Ovary (tissue), 9 donors: Measurements from ENCODE around the gene CYLD. TPM values are rescaled to one million over a fixed set of nuclear protein-coding genes. Genes with fewer than 3 reads are reported as not detected.

Experiments
- DNase-seq, 5 donors: peaks; one replicate each; pipeline ENCODE4 v3.0.0-alpha.2; 2019 to 2020
- H3K27ac ChIP-seq, 2 donors: fragments of 200-600 bp; one replicate each; pipeline versions ENCODE4 v1.5.1 to v1.8.0; 2019 to 2022
- H3K27me3 ChIP-seq: fragments of 200-600 bp; one replicate; pipeline ENCODE4 v1.8.0; 2022
- H3K36me3 ChIP-seq: fragments of 200-600 bp; sonication (generic); one replicate; pipeline ENCODE4 v1.5.1; 2019
- H3K4me1 ChIP-seq: one replicate; pipeline ENCODE4 v1.8.1; 2013; ENCODE audit warnings: mild to moderate bottlenecking, moderate library complexity; ENCODE audit not compliant: insufficient read depth
- H3K4me3 ChIP-seq: fragments of 200-600 bp; sonication (generic); one replicate; pipeline ENCODE4 v1.5.1; 2017
- H3K9me3 ChIP-seq, 2 donors: fragments of 200-600 bp in 1 of 2; sonication (generic) in 1 of 2; one replicate each; pipeline versions ENCODE4 v1.5.1 to v1.8.1; 2013 to 2019; ENCODE audit warnings: mild to moderate bottlenecking in 1 of 2, moderate library complexity in 1 of 2
- CTCF ChIP-seq, 3 donors: fragments of 450-650 bp in 2 of 3; fragments of 200-600 bp in 1 of 3; IDR thresholded peaks; one replicate each; pipeline versions ENCODE4 v1.5.1 to v1.8.0; 2016 to 2022; ENCODE audit warnings: antibody characterized with exemption in 3 of 3, mild to moderate bottlenecking in 1 of 3
- EP300 ChIP-seq: sonication (generic); formaldehyde crosslinking; IDR thresholded peaks from one replicate; pipeline ENCODE4 v1.6.1; 2017; ENCODE audit warnings: antibody characterized with exemption
- POLR2A ChIP-seq: fragments of 450-650 bp; IDR thresholded peaks from one replicate; pipeline ENCODE4 v1.6.1; 2017; ENCODE audit warnings: antibody characterized with exemption, mild to moderate bottlenecking, moderate library complexity
- WGBS, 3 donors: extraction: QIAGEN DNeasy Blood & Tissue Kit in 1 of 3; methylation state at CpG; one replicate each; pipeline versions ENCODE4 v1.1.5 to v1.1.7; 2013 to 2017; 5-methylcytosine and 5-hydroxymethylcytosine counted together
- intact Hi-C, 4 donors: fragments of 100-400 bp; cut with DNase I; formaldehyde crosslinking; loops; one replicate each; pipeline versions ENCODE4 v1.11.0 to v1.15.1; 2022 to 2023
- polyA plus RNA-seq, 2 donors: library from polyadenylated mRNA; stranded (reverse); fragments of 200-250 nt in 1 of 2; fragments of 350-450 nt in 1 of 2; fragmentation: Illumina TruSeq in 1 of 2; extraction: RNeasy Lipid Tissue Mini Kit (QIAGEN cat#74804) in 1 of 2; gene quantifications; one replicate each; pipeline ENCODE4 v1.2.3, GENCODE V29; 2013 to 2014
- total RNA-seq, 7 donors: library from RNA; depleted of rRNA in 2 of 7; stranded (reverse); fragments of >200 nt in 2 of 7; fragmentation: NEBNext Ultra II Directional in 3 of 7; extraction: Animal tissue kit (Norgen Biotek cat#: 25700) in 3 of 7; gene quantifications; one replicate each; pipeline versions ENCODE4 v1.1.0 to v1.2.4, GENCODE V29; 2016 to 2023
- donor health status: DM: no; HTN: no; CAD: no; lungs with moderate emphysema.
- donor health status: DM: no; HTN: no; CAD: no.
- donor health status: Bipolar disorder and iron deficiency.
- donor health status: DM: yes; HTN: yes; CAD: no.
- donor health status: DM: no; HTN: no; CAD: no.
- donor health status: DM: yes; HTN: yes; CAD: no.

CYLD gene
- total and polyA plus RNA-seq, 9 donors, result 11.2 to 57.6 (median 38.6) TPM

GRCh38 chr16:50744881-50745280 is 3.0 kb downstream of the CYLD start:
- H3K27me3 ChIP-seq, result no peaks in the 10 kb centered on the region
- H3K4me1 ChIP-seq, result no peaks in the 10 kb centered on the region
- no peak for TF ChIP-seq EP300
- no peak for TF ChIP-seq CTCF (IDR thresholded peaks at IDR 0.05)
- TF ChIP-seq POLR2A, result no peak
- no peaks in the 10 kb centered on the region for H3K36me3 ChIP-seq
- H3K27ac ChIP-seq, result no peak overlapping the region
- WGBS, 3 donors, result 54 to 61% (median 55%) methylated on average over 3 of the region's 3 CpGs
- no peak overlapping the region for H3K4me3 ChIP-seq
- DNase-seq, result no peak
- H3K9me3 ChIP-seq, result no peaks in the 10 kb centered on the region
- intact Hi-C loops, result no loop called here

GRCh38 chr16:50745940-50746339 is 4.1 kb downstream of the CYLD start:
- Histone ChIP-seq H3K27ac (no peak overlapping the region), H3K4me1 (no peaks in the 10 kb centered on the region), H3K4me3 (no peak overlapping the region), H3K9me3 (no peaks in the 10 kb centered on the region), H3K36me3 (no peaks in the 10 kb centered on the region), H3K27me3 (no peaks in the 10 kb centered on the region)
- WGBS, 3 donors, result 88 to 95% (median 94%) methylated on average over 4 of the region's 4 CpGs
- DNase-seq, result no peak
- intact Hi-C loops, result no loop called here
- TF ChIP-seq EP300 (no peak), CTCF (IDR thresholded peaks at IDR 0.05) (no peak), POLR2A (no peak)

GRCh38 chr16:50747207-50747956 is 5.5 kb downstream of the CYLD start:
- no peak for DNase-seq
- Histone ChIP-seq H3K4me1 (peaks cover 1% of the 10 kb centered on the region), H3K4me3 (no peak overlapping the region), H3K27ac (no peak overlapping the region), H3K9me3 (no peaks in the 10 kb centered on the region), H3K36me3 (no peaks in the 10 kb centered on the region), H3K27me3 (no peaks in the 10 kb centered on the region)
- TF ChIP-seq EP300 (no peak), CTCF (IDR thresholded peaks at IDR 0.05) (no peak), POLR2A (no peak)
- intact Hi-C loops, result no loop called here
- WGBS, 3 donors, result 65 to 77% (median 68%) methylated on average over 7 of the region's 7 CpGs

- intact Hi-C loops, result no loop called here
- Histone ChIP-seq H3K27me3 (no peaks in the 10 kb centered on the region), H3K9me3 (no peaks in the 10 kb centered on the region), H3K4me1 (peaks cover 1% of the 10 kb centered on the region), H3K36me3 (no peaks in the 10 kb centered on the region), H3K27ac (no peak overlapping the region), H3K4me3 (no peak overlapping the region)
- DNase-seq, result no peak
- 82 to 87% (median 82%) methylated on average over 6 of the region's 6 CpGs for WGBS, 3 donors
- no peak for TF ChIP-seq CTCF (IDR thresholded peaks at IDR 0.05)
- no peak for TF ChIP-seq EP300
- no peak for TF ChIP-seq POLR2A
Observed at GRCh38 chr16:50751528-50751927, 9.6 kb downstream of the CYLD start.
